Head of caudate nucleus (tissue), 42 donors: Measurements from ENCODE around the gene ACOT11.
"Not testable (repeated sequence)": the region's sequence is repeated elsewhere in the genome, so short reads cannot be mapped to it uniquely, and the experiment has no call there.

ENCODE experiments used
- DNase-seq, 42 donors: peaks; one replicate each; pipeline versions ENCODE4 v3.0.0 to v3.0.0-alpha.2; 2020 to 2021; ENCODE audit warnings: mixed read lengths in 7 of 42
- intact Hi-C: fragments of 100-400 bp; cut with DNase I; formaldehyde crosslinking; loops from one replicate; pipeline ENCODE4 v1.15.0; 2022

Gene ACOT11

GRCh38 chr1:54528613-54529012 lies 19.4 kb upstream of the ACOT11 start:
- DNase-seq = no peak
- intact Hi-C loops = no loop called here

GRCh38 chr1:54532033-54532432 lies 16.0 kb upstream of the ACOT11 start:
- DNase-seq = no peak
- intact Hi-C loops = no loop called here

- intact Hi-C loops, DNase-seq: not testable (repeated sequence)
Observed at GRCh38 chr1:54536656-54537055, 11.4 kb upstream of the ACOT11 start.

GRCh38 chr1:54537611-54538010 lies 10.4 kb upstream of the ACOT11 start:
- intact Hi-C loops = no loop called here
- DNase-seq = no peak

GRCh38 chr1:54538538-54538937 lies 9.5 kb upstream of the ACOT11 start:
- intact Hi-C loops = no loop called here
- DNase-seq = no peak

GRCh38 chr1:54540582-54541295 lies 7.3 kb upstream of the ACOT11 start:
- peak in 1 of 42 donors; percentile 8 for DNase-seq
- intact Hi-C loops = no loop called here

GRCh38 chr1:54542120-54542961 lies 5.7 kb upstream of the ACOT11 start:
- intact Hi-C loops = no loop called here
- peak in 40 of 42 donors; percentile 28 to 82 (median 60) for DNase-seq

GRCh38 chr1:54542962-54543539 lies 5.0 kb upstream of the ACOT11 start:
- no peak for DNase-seq
- intact Hi-C loops = no loop called here

GRCh38 chr1:54543729-54544496 lies 4.1 kb upstream of the ACOT11 start:
- intact Hi-C loops = no loop called here
- DNase-seq = peak in 1 of 42 donors; percentile 44

- DNase-seq = peak in 1 of 42 donors; percentile 37
- intact Hi-C loops = no loop called here
Observed at GRCh38 chr1:54545916-54546635, 2.0 kb upstream of the ACOT11 start.

GRCh38 chr1:54546651-54547401 lies 1.2 kb upstream of the ACOT11 start:
- peak in 1 of 42 donors; percentile 41 for DNase-seq
- intact Hi-C loops = no loop called here

- peak in 3 of 42 donors; percentile 30 to 52 (median 37) for DNase-seq
- intact Hi-C loops = no loop called here
Observed at GRCh38 chr1:54548389-54549044, 489 bp downstream of the ACOT11 start.

- intact Hi-C loops = no loop called here
- DNase-seq = peak in 8 of 42 donors; percentile 30 to 52 (median 36)
Observed at GRCh38 chr1:54549181-54549924, 1.3 kb downstream of the ACOT11 start.

- peak in 1 of 42 donors; percentile 2 for DNase-seq
- intact Hi-C loops = no loop called here
Observed at GRCh38 chr1:54551891-54552290, 3.9 kb downstream of the ACOT11 start.

GRCh38 chr1:54553602-54554313 lies 5.7 kb downstream of the ACOT11 start:
- intact Hi-C loops = no loop called here
- DNase-seq = peak in 1 of 42 donors; percentile 30

- intact Hi-C loops = no loop called here
- no peak for DNase-seq
Observed at GRCh38 chr1:54556110-54556509, 8.1 kb downstream of the ACOT11 start.
